Common myeloid progenitor, CD34-positive (primary cell): ENCODE data around the gene NPC1L1.

Experiments used
- CTCF ChIA-PET: fragments of 350-600 bp; sonication (Branson Sonifier 250); formaldehyde crosslinking; loops from one replicate; lab custom pipeline; 2021; ENCODE audit warnings: antibody characterized with exemption; lab: Charles Lee
- POLR2A ChIA-PET: fragments of 350-600 bp; sonication (Branson Sonifier 250); formaldehyde crosslinking; loops from one replicate; lab custom pipeline; 2021; ENCODE audit warnings: antibody characterized with exemption; lab: Charles Lee
- DNase-seq, 3 donors: peaks; one replicate each; pipeline versions ENCODE4 v3.0.0 to v3.0.0-alpha.2; 2013
- H3K27ac ChIP-seq, 2 experiments: 1 replicate in 1 of 2; 2 replicates in 1 of 2; pipeline ENCODE4 v1.7.0; 2013; ENCODE audit warnings: inconsistent platforms in 2 of 2, low read length in 2 of 2, mild to moderate bottlenecking in 2 of 2, low read depth in 1 of 2, moderate library complexity in 1 of 2; ENCODE audit not compliant: severe bottlenecking in 2 of 2, insufficient read depth in 1 of 2, poor library complexity in 1 of 2
- H3K27me3 ChIP-seq, 5 experiments: replicated peaks in 2 of 5; 1 replicate in 3 of 5; 2 replicates in 2 of 5; pipeline versions ENCODE4 v1.6.1 to v1.7.0; 2013; ENCODE audit warnings: low read length in 4 of 5, mild to moderate bottlenecking in 2 of 5, moderate library complexity in 2 of 5, inconsistent platforms in 1 of 5; ENCODE audit not compliant: insufficient read depth in 5 of 5, control insufficient read depth in 4 of 5
- H3K36me3 ChIP-seq, 4 experiments: 1 replicate in 2 of 4; 2 replicates in 2 of 4; pipeline versions ENCODE4 v1.6.1 to v1.7.0; 2013; ENCODE audit warnings: low read length in 3 of 4, control low read depth in 1 of 4, mild to moderate bottlenecking in 1 of 4; ENCODE audit not compliant: control insufficient read depth in 4 of 4, insufficient read depth in 4 of 4
- H3K4me1 ChIP-seq, 4 experiments: 1 replicate in 3 of 4; 2 replicates in 1 of 4; pipeline versions ENCODE4 v1.6.1 to v1.7.1; 2013; ENCODE audit warnings: low read length in 3 of 4, mild to moderate bottlenecking in 3 of 4, control low read depth in 1 of 4, inconsistent platforms in 1 of 4, moderate library complexity in 1 of 4; ENCODE audit not compliant: control insufficient read depth in 4 of 4, insufficient read depth in 4 of 4; ENCODE audit errors: control extremely low read depth in 1 of 4
- H3K4me3 ChIP-seq, 7 experiments: 1 replicate in 4 of 7; 2 replicates in 3 of 7; pipeline versions ENCODE4 v1.5.1 to v1.7.0; 2013; ENCODE audit warnings: mild to moderate bottlenecking in 7 of 7, low read length in 6 of 7, moderate library complexity in 6 of 7, inconsistent platforms in 2 of 7, low read depth in 2 of 7, control low read depth in 1 of 7; ENCODE audit not compliant: insufficient read depth in 4 of 7, control insufficient read depth in 1 of 7; ENCODE audit errors: extremely low read depth in 1 of 7
- H3K9me3 ChIP-seq, 5 experiments: 1 replicate in 4 of 5; 2 replicates in 1 of 5; pipeline versions ENCODE4 v1.6.1 to v1.7.1; 2013; ENCODE audit warnings: low read length in 4 of 5, mild to moderate bottlenecking in 2 of 5, inconsistent platforms in 1 of 5, low read depth in 1 of 5, moderate library complexity in 1 of 5; ENCODE audit not compliant: control insufficient read depth in 4 of 5, insufficient read depth in 2 of 5; ENCODE audit errors: control extremely low read depth in 1 of 5
- WGBS: methylation state at CpG from one replicate; pipeline ENCODE4 v1.1.5; 2013; ENCODE audit not compliant: insufficient coverage; 5-methylcytosine and 5-hydroxymethylcytosine counted together

NPC1L1 gene

GRCh38 chr7:44538093-44538797 is 2.9 kb downstream of the NPC1L1 start:
- WGBS, result 97% methylated on average over 15 of the region's 17 CpGs
- Histone ChIP-seq H3K36me3 (no peaks in the 10 kb centered on the region), H3K4me1 (no peaks in the 10 kb centered on the region), H3K9me3 (no peaks in the 10 kb centered on the region), H3K27ac (no peak overlapping the region), H3K27me3 (no peaks in the 10 kb centered on the region), H3K4me3 (no peak overlapping the region)
- no peak for DNase-seq
- ChIA-PET CTCF (no interaction called here), POLR2A (interaction anchor here (0.6 kb wide), 1 partner anchor 14 kb away, joined by 5 read pairs; no protein-coding TSS in a partner anchor)

GRCh38 chr7:44537442-44537841 is 3.7 kb downstream of the NPC1L1 start:
- ChIA-PET POLR2A (interaction anchor here (0.6 kb wide), 1 partner anchor 13 kb away, joined by 5 read pairs; no protein-coding TSS in a partner anchor), CTCF (interaction anchor here (1.0 to 3.6 kb wide), 2 partner anchors 22 to 28 kb away, joined by 3 to 14 read pairs; no protein-coding TSS in a partner anchor)
- WGBS, result 97% methylated on average over 6 of the region's 6 CpGs
- no peak overlapping the region for H3K27ac ChIP-seq
- no peak for DNase-seq
- no peaks in the 10 kb centered on the region for H3K36me3 ChIP-seq
- H3K4me3 ChIP-seq, result no peak overlapping the region
- no peaks in the 10 kb centered on the region for H3K27me3 ChIP-seq
- no peaks in the 10 kb centered on the region for H3K9me3 ChIP-seq
- no peaks in the 10 kb centered on the region for H3K4me1 ChIP-seq

- H3K9me3 ChIP-seq, result no peaks in the 10 kb centered on the region
- H3K4me1 ChIP-seq, result no peaks in the 10 kb centered on the region
- H3K27me3 ChIP-seq, result no peaks in the 10 kb centered on the region
- ChIA-PET CTCF (interaction anchor here (1.6 to 3.6 kb wide), 2 partner anchors 12 to 29 kb away, joined by 5 to 14 read pairs; no protein-coding TSS in a partner anchor), POLR2A (no interaction called here)
- WGBS, result 93% methylated on average over 9 of the region's 10 CpGs
- H3K4me3 ChIP-seq, result no peak overlapping the region
- no peak overlapping the region for H3K27ac ChIP-seq
- DNase-seq, result no peak
- no peaks in the 10 kb centered on the region for H3K36me3 ChIP-seq
These were observed 5.0 kb downstream of the NPC1L1 start for GRCh38 chr7:44536090-44536489.

- H3K27ac ChIP-seq, result no peak overlapping the region
- CTCF ChIA-PET, result interaction anchor here (0.8 to 3.6 kb wide), 5 partner anchors 10 to 46 kb away, joined by 3 to 14 read pairs (median 4); no protein-coding TSS in a partner anchor
- H3K36me3 ChIP-seq, result no peaks in the 10 kb centered on the region
- no peaks in the 10 kb centered on the region for H3K4me1 ChIP-seq
- POLR2A ChIA-PET, result no interaction called here
- no peak for DNase-seq
- 98% methylated on average over 8 of the region's 8 CpGs for WGBS
- no peaks in the 10 kb centered on the region for H3K9me3 ChIP-seq
- no peaks in the 10 kb centered on the region for H3K27me3 ChIP-seq
- H3K4me3 ChIP-seq, result no peak overlapping the region
These were observed 5.6 kb downstream of the NPC1L1 start for GRCh38 chr7:44535348-44536064.

- H3K36me3 ChIP-seq, result no peaks in the 10 kb centered on the region
- POLR2A ChIA-PET, result no interaction called here
- no peaks in the 10 kb centered on the region for H3K4me1 ChIP-seq
- H3K4me3 ChIP-seq, result no peak overlapping the region
- H3K27ac ChIP-seq, result no peak overlapping the region
- CTCF ChIA-PET, result interaction anchor here (0.8 to 3.6 kb wide), 9 partner anchors 12 to 320 kb away, joined by 3 to 14 read pairs (median 3); no protein-coding TSS in a partner anchor
- no peaks in the 10 kb centered on the region for H3K27me3 ChIP-seq
- peak; percentile 22 to 63 (median 61) for DNase-seq
- 87% methylated on average over 5 of the region's 7 CpGs for WGBS
- no peaks in the 10 kb centered on the region for H3K9me3 ChIP-seq
These were observed 6.6 kb downstream of the NPC1L1 start for GRCh38 chr7:44534501-44534900.

GRCh38 chr7:44534087-44534486 is 7.0 kb downstream of the NPC1L1 start:
- WGBS, result 95% methylated on average over 4 of the region's 5 CpGs
- ChIA-PET CTCF (interaction anchor here (0.8 to 3.6 kb wide), 9 partner anchors 11 to 320 kb away, joined by 3 to 14 read pairs (median 3); no protein-coding TSS in a partner anchor), POLR2A (no interaction called here)
- no peaks in the 10 kb centered on the region for H3K4me1 ChIP-seq
- no peak overlapping the region for H3K27ac ChIP-seq
- no peaks in the 10 kb centered on the region for H3K9me3 ChIP-seq
- no peak for DNase-seq
- no peaks in the 10 kb centered on the region for H3K36me3 ChIP-seq
- no peak overlapping the region for H3K4me3 ChIP-seq
- H3K27me3 ChIP-seq, result no peaks in the 10 kb centered on the region
